ENCODE measurements around the gene SLC35A4. TPM values are rescaled to one million over a fixed set of nuclear protein-coding genes. Genes with fewer than 3 reads are reported as not detected.

Gene SLC35A4
- total RNA-seq, 1 experiment from 2014 or later, result 91.3 TPM

DNA sequence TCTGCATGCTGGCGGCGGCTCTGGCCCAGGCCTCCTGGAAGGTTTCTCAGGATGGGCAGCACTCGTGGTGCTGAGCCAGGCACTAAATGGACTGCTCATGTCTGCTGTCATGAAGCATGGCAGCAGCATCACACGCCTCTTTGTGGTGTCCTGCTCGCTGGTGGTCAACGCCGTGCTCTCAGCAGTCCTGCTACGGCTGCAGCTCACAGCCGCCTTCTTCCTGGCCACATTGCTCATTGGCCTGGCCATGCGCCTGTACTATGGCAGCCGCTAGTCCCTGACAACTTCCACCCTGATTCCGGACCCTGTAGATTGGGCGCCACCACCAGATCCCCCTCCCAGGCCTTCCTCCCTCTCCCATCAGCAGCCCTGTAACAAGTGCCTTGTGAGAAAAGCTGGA is 3.2 kb downstream of the SLC35A4 start:
- Histone ChIP-seq H3K9me3 (no peaks in the 10 kb centered on the region), H3K36me3 (ENCODE audit: control insufficient read depth, insufficient read depth, low read length) (no peaks in the 10 kb centered on the region), H3K4me3 (ENCODE audit: low read depth, low read length) (no peak overlapping the region), H3K4me1 (peaks cover 7% of the 10 kb centered on the region; the same call in 1 of the 2 replicates), H3K27me3 (replicated peaks; ENCODE audit: control insufficient read depth, insufficient read depth, low read length) (no peaks in the 10 kb centered on the region)
- no peaks in the 10 kb centered on the region for H3K9me3 Mint-ChIP-seq (ENCODE audit: unreplicated experiment)
- H3K27ac Mint-ChIP-seq (ENCODE audit: unreplicated experiment), result no peak overlapping the region
- TF ChIP-seq, protein P1, sequence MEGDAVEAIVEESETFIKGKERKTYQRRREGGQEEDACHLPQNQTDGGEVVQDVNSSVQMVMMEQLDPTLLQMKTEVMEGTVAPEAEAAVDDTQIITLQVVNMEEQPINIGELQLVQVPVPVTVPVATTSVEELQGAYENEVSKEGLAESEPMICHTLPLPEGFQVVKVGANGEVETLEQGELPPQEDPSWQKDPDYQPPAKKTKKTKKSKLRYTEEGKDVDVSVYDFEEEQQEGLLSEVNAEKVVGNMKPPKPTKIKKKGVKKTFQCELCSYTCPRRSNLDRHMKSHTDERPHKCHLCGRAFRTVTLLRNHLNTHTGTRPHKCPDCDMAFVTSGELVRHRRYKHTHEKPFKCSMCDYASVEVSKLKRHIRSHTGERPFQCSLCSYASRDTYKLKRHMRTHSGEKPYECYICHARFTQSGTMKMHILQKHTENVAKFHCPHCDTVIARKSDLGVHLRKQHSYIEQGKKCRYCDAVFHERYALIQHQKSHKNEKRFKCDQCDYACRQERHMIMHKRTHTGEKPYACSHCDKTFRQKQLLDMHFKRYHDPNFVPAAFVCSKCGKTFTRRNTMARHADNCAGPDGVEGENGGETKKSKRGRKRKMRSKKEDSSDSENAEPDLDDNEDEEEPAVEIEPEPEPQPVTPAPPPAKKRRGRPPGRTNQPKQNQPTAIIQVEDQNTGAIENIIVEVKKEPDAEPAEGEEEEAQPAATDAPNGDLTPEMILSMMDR (IDR thresholded peaks at IDR 0.05; ENCODE audit: insufficient read depth in 1 of 2, low read depth in 1 of 2, low read length in 1 of 2, severe bottlenecking in 1 of 2, unreplicated experiment in 1 of 2), result no peak
- intact Hi-C loops (cut with micrococcal nuclease; ENCODE audit: unreplicated experiment), result no loop called here
- ChIA-PET POLR2A (no interaction called here), CTCF (no interaction called here)
- BruUV-seq (replicated peaks), result no TSS peak
- H3K36me3 Mint-ChIP-seq (ENCODE audit: insufficient read depth, unreplicated experiment), result peaks cover 50% of the 10 kb centered on the region
- H3K4me1 Mint-ChIP-seq (ENCODE audit: low read depth, unreplicated experiment), result peaks cover 6% of the 10 kb centered on the region
- H3K27me3 Mint-ChIP-seq (ENCODE audit: insufficient read depth, unreplicated experiment), result no peaks in the 10 kb centered on the region
- no peak for DNase-seq
- no peak overlapping the region for H3K4me3 Mint-ChIP-seq (ENCODE audit: unreplicated experiment)

DNA sequence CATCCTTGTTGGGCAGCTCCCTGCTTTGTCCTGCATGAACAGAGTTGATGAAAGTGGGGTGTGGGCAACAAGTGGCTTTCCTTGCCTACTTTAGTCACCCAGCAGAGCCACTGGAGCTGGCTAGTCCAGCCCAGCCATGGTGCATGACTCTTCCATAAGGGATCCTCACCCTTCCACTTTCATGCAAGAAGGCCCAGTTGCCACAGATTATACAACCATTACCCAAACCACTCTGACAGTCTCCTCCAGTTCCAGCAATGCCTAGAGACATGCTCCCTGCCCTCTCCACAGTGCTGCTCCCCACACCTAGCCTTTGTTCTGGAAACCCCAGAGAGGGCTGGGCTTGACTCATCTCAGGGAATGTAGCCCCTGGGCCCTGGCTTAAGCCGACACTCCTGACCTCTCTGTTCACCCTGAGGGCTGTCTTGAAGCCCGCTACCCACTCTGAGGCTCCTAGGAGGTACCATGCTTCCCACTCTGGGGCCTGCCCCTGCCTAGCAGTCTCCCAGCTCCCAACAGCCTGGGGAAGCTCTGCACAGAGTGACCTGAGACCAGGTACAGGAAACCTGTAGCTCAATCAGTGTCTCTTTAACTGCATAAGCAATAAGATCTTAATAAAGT is 3.9 kb downstream of the SLC35A4 start:
- Mint-ChIP-seq H3K27ac (ENCODE audit: unreplicated experiment) (no peak overlapping the region), H3K27me3 (ENCODE audit: insufficient read depth, unreplicated experiment) (no peaks in the 10 kb centered on the region), H3K9me3 (ENCODE audit: unreplicated experiment) (no peaks in the 10 kb centered on the region), H3K4me1 (ENCODE audit: low read depth, unreplicated experiment) (peaks cover 13% of the 10 kb centered on the region), H3K4me3 (ENCODE audit: unreplicated experiment) (no peak overlapping the region), H3K36me3 (ENCODE audit: insufficient read depth, unreplicated experiment) (peaks cover 50% of the 10 kb centered on the region)
- Histone ChIP-seq H3K27me3 (replicated peaks; ENCODE audit: control insufficient read depth, insufficient read depth, low read length) (no peaks in the 10 kb centered on the region), H3K4me3 (ENCODE audit: low read depth, low read length) (no peak overlapping the region), H3K36me3 (ENCODE audit: control insufficient read depth, insufficient read depth, low read length) (no peaks in the 10 kb centered on the region), H3K9me3 (no peaks in the 10 kb centered on the region), H3K4me1 (peaks cover 1% of the 10 kb centered on the region; the same call in 1 of the 2 replicates)
- TSS peak; percentile 1 for BruUV-seq (replicated peaks)
- TF ChIP-seq, protein P1 (IDR thresholded peaks at IDR 0.05; ENCODE audit: insufficient read depth in 1 of 2, low read depth in 1 of 2, low read length in 1 of 2, severe bottlenecking in 1 of 2, unreplicated experiment in 1 of 2), result no peak
- no peak for DNase-seq
- intact Hi-C loops (cut with micrococcal nuclease; ENCODE audit: unreplicated experiment), result no loop called here
- POLR2A ChIA-PET, result no interaction called here
- CTCF ChIA-PET, result no interaction called here

DNA sequence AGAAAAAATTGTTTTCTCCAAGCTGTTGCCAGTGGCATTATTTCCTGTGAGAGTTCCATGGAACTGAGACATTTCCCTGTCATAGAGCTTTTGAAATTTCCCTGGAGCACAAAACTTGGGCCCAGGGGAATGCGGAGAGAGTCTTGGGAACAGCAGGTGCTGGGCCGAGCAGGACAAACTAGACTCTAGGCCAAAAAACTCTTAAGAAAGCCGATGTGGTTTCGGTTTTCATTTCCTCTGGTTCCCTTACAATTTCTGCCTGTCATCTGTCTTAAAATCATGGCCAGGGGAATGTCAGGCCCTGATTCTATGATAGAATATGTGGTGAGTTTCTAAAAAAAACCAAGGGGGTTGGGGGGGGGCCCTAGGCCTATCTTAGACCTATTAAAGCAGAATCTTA is 4.6 kb downstream of the SLC35A4 start:
- Mint-ChIP-seq H3K9me3 (ENCODE audit: unreplicated experiment) (no peaks in the 10 kb centered on the region), H3K36me3 (ENCODE audit: insufficient read depth, unreplicated experiment) (peaks cover 45% of the 10 kb centered on the region), H3K27me3 (ENCODE audit: insufficient read depth, unreplicated experiment) (no peaks in the 10 kb centered on the region), H3K27ac (ENCODE audit: unreplicated experiment) (no peak overlapping the region), H3K4me1 (ENCODE audit: low read depth, unreplicated experiment) (peaks cover 18% of the 10 kb centered on the region), H3K4me3 (ENCODE audit: unreplicated experiment) (no peak overlapping the region)
- BruUV-seq (replicated peaks), result no TSS peak
- no peaks in the 10 kb centered on the region for H3K9me3 ChIP-seq
- no peak for DNase-seq
- H3K36me3 ChIP-seq (ENCODE audit: control insufficient read depth, insufficient read depth, low read length), result no peaks in the 10 kb centered on the region
- TF ChIP-seq, protein P1 (IDR thresholded peaks at IDR 0.05; ENCODE audit: insufficient read depth in 1 of 2, low read depth in 1 of 2, low read length in 1 of 2, severe bottlenecking in 1 of 2, unreplicated experiment in 1 of 2), result no peak
- ChIA-PET CTCF (no interaction called here), POLR2A (no interaction called here)
- no peaks in the 10 kb centered on the region for H3K27me3 ChIP-seq (replicated peaks; ENCODE audit: control insufficient read depth, insufficient read depth, low read length)
- intact Hi-C loops (cut with micrococcal nuclease; ENCODE audit: unreplicated experiment), result no loop called here
- H3K4me3 ChIP-seq (ENCODE audit: low read depth, low read length), result no peak overlapping the region
- H3K4me1 ChIP-seq, result no peaks in the 10 kb centered on the region; the same call in 1 of the 2 replicates
